Measurements from ENCODE around the gene MNX1.

- TF ChIP-seq CTCF (conservative IDR thresholded peaks at IDR 0.05): no peak
- no peak for TF ChIP-seq EZH2 (IDR thresholded peaks at IDR 0.05; ENCODE audit: low read depth)
These were observed 17.2 kb downstream of the MNX1 start for GRCh38 chr7:156993021-156993924.
